ENCODE data around the gene WIPF3. TPM values are rescaled to one million over a fixed set of nuclear protein-coding genes. Genes with fewer than 3 reads are reported as not detected.
A peak's percentile ranks its signal among the peaks of the same experiment; 100 is the strongest.

WIPF3 gene
- total RNA-seq, 1 donor from 2014 or later, result 11.2 TPM

GRCh38 chr7:29844559-29844958 is 38.3 kb downstream of the WIPF3 start:
- DNase-seq (ENCODE audit: low spot score), result no peak

GRCh38 chr7:29847496-29847895 is 41.2 kb downstream of the WIPF3 start:
- no peak for DNase-seq (ENCODE audit: low spot score)

GRCh38 chr7:29847916-29848315 is 41.6 kb downstream of the WIPF3 start:
- no peak for DNase-seq (ENCODE audit: low spot score)

GRCh38 chr7:29848941-29849340 is 42.6 kb downstream of the WIPF3 start:
- DNase-seq (ENCODE audit: low spot score), result no peak

- DNase-seq (ENCODE audit: low spot score), result peak; percentile 68
These were observed 45.2 kb downstream of the WIPF3 start for GRCh38 chr7:29851487-29851886.

- DNase-seq (ENCODE audit: low spot score), result no peak
These were observed 46.1 kb downstream of the WIPF3 start for GRCh38 chr7:29852457-29852856.

GRCh38 chr7:29853072-29853471 is 46.8 kb downstream of the WIPF3 start:
- DNase-seq (ENCODE audit: low spot score), result no peak

GRCh38 chr7:29853789-29854188 is 47.5 kb downstream of the WIPF3 start:
- DNase-seq (ENCODE audit: low spot score), result no peak

GRCh38 chr7:29854257-29854938 is 48.1 kb downstream of the WIPF3 start:
- DNase-seq (ENCODE audit: low spot score), result no peak

- DNase-seq (ENCODE audit: low spot score), result no peak
These were observed 51.3 kb downstream of the WIPF3 start for GRCh38 chr7:29857654-29858053.

GRCh38 chr7:29858191-29858951 is 52.1 kb downstream of the WIPF3 start:
- no peak for DNase-seq (ENCODE audit: low spot score)

- no peak for DNase-seq (ENCODE audit: low spot score)
These were observed 52.8 kb downstream of the WIPF3 start for GRCh38 chr7:29859104-29859503.

GRCh38 chr7:29859524-29860185 is 53.3 kb downstream of the WIPF3 start:
- no peak for DNase-seq (ENCODE audit: low spot score)

GRCh38 chr7:29860186-29860585 is 53.9 kb downstream of the WIPF3 start:
- no peak for DNase-seq (ENCODE audit: low spot score)

- no peak for DNase-seq (ENCODE audit: low spot score)
These were observed 55.6 kb downstream of the WIPF3 start for GRCh38 chr7:29861884-29862283.

- no peak for DNase-seq (ENCODE audit: low spot score)
These were observed 58.3 kb downstream of the WIPF3 start for GRCh38 chr7:29864656-29865055.

- peak; percentile 49 for DNase-seq (ENCODE audit: low spot score)
These were observed 59.2 kb downstream of the WIPF3 start for GRCh38 chr7:29865526-29865925.

- DNase-seq (ENCODE audit: low spot score), result peak; percentile 46
These were observed 60.2 kb downstream of the WIPF3 start for GRCh38 chr7:29866490-29866930.

GRCh38 chr7:29871787-29872398 is 65.6 kb downstream of the WIPF3 start:
- DNase-seq (ENCODE audit: low spot score), result no peak

- no peak for DNase-seq (ENCODE audit: low spot score)
These were observed 67.5 kb downstream of the WIPF3 start for GRCh38 chr7:29873644-29874294.

- no peak for DNase-seq (ENCODE audit: low spot score)
These were observed 69.4 kb downstream of the WIPF3 start for GRCh38 chr7:29875741-29876140.

GRCh38 chr7:29877196-29877595 is 70.9 kb downstream of the WIPF3 start:
- no peak for DNase-seq (ENCODE audit: low spot score)
